ENCODE data around the gene CARNS1. TPM values are rescaled to one million over a fixed set of nuclear protein-coding genes. Genes with fewer than 3 reads are reported as not detected.

Gene CARNS1
- total and polyA plus RNA-seq, 10 of the 15 experiments (the other 5 are each of a cell fraction or from before 2014, with no cell fraction given): 0.02 to 0.14 (median 0.10) TPM; not detected in 3

GRCh38 chr11:67389477-67389876 lies 26.0 kb upstream of the CARNS1 start (continued):
- TF ChIP-seq ZNF687 (IDR thresholded peaks at IDR 0.05) (no peak), RFX5 (IDR thresholded peaks at IDR 0.05; ENCODE audit: low read depth, low read length) (no peak), ZNF592 (IDR thresholded peaks at IDR 0.05) (no peak), IRF5 (IDR thresholded peaks at IDR 0.05; ENCODE audit: borderline replicate concordance) (no peak)
